ENCODE results near the gene OGFR. TPM values are rescaled to one million over a fixed set of nuclear protein-coding genes. Genes with fewer than 3 reads are reported as not detected.

The OGFR gene
- total RNA-seq, 1 donor from 2014 or later: 96.5 TPM

GRCh38 chr20:62782893-62783278 lies 21.7 kb upstream of the OGFR start:
- no peak for TF ChIP-seq EZH2 (IDR thresholded peaks at IDR 0.05; ENCODE audit: insufficient read depth, low read length)
- TF ChIP-seq, protein P1, sequence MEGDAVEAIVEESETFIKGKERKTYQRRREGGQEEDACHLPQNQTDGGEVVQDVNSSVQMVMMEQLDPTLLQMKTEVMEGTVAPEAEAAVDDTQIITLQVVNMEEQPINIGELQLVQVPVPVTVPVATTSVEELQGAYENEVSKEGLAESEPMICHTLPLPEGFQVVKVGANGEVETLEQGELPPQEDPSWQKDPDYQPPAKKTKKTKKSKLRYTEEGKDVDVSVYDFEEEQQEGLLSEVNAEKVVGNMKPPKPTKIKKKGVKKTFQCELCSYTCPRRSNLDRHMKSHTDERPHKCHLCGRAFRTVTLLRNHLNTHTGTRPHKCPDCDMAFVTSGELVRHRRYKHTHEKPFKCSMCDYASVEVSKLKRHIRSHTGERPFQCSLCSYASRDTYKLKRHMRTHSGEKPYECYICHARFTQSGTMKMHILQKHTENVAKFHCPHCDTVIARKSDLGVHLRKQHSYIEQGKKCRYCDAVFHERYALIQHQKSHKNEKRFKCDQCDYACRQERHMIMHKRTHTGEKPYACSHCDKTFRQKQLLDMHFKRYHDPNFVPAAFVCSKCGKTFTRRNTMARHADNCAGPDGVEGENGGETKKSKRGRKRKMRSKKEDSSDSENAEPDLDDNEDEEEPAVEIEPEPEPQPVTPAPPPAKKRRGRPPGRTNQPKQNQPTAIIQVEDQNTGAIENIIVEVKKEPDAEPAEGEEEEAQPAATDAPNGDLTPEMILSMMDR (IDR thresholded peaks at IDR 0.05; ENCODE audit: insufficient read depth, low read depth, low read length): no peak
- H3K27me3 Mint-ChIP-seq (ENCODE audit: low read depth, unreplicated experiment): peaks cover 26% of the 10 kb centered on the region
- no peaks in the 10 kb centered on the region for H3K36me3 Mint-ChIP-seq (ENCODE audit: low read depth, unreplicated experiment)
- Histone ChIP-seq H4K20me1 (ENCODE audit: insufficient read depth, low read length) (no peaks in the 10 kb centered on the region), H3K4me1 (ENCODE audit: insufficient read depth, low read length) (no peaks in the 10 kb centered on the region), H3K9ac (ENCODE audit: low read length) (no peak overlapping the region), H3K4me2 (ENCODE audit: low read length) (no peak overlapping the region), H2AFZ (ENCODE audit: low read depth, low read length) (no peak overlapping the region), H3K27ac (ENCODE audit: low read depth, low read length) (no peak overlapping the region), H3K27me3 (ENCODE audit: insufficient read depth, low read length) (peaks cover 2% of the 10 kb centered on the region), H3K36me3 (ENCODE audit: insufficient read depth, low read length) (no peaks in the 10 kb centered on the region), H3K9me3 (ENCODE audit: insufficient read depth, low read depth, low read length) (no peaks in the 10 kb centered on the region), H3K79me2 (ENCODE audit: insufficient read depth, low read length) (no peaks in the 10 kb centered on the region), H3K4me3 (ENCODE audit: insufficient read depth, low read depth, low read length) (no peak overlapping the region)
- DNase-seq (ENCODE audit: low read depth): no peak
- no peaks in the 10 kb centered on the region for H3K9me3 Mint-ChIP-seq (ENCODE audit: unreplicated experiment)
- peaks cover 4% of the 10 kb centered on the region for H3K4me1 Mint-ChIP-seq (ENCODE audit: low read depth, unreplicated experiment)
- no peak for FAIRE-seq
- no peak overlapping the region for H3K27ac Mint-ChIP-seq (ENCODE audit: unreplicated experiment)
- H3K4me3 Mint-ChIP-seq (ENCODE audit: unreplicated experiment): no peak overlapping the region

DNA sequence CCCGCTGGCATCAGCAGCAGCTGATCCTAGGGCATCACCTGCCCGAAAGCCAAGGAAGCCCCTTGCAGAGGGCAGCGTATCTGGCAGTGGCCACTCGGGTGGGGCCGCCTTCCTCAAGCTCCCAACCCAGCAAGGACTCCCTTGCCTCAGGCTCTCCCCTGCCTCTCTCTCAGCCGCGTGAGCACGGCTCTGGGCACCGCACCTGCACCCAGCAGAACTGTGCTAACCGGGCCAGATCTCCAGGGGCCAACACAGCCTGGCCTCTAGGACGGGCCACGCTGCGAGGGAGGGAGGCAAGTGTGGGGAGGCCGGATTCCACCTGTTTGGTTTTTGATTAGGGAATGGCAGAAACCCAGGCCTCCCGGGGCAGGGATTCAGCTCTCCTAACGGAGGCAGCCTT lies 20.1 kb upstream of the OGFR start:
- TF ChIP-seq EZH2 (IDR thresholded peaks at IDR 0.05; ENCODE audit: insufficient read depth, low read length): no peak
- TF ChIP-seq, protein P1 (IDR thresholded peaks at IDR 0.05; ENCODE audit: insufficient read depth, low read depth, low read length): no peak
- Histone ChIP-seq H3K9me3 (ENCODE audit: insufficient read depth, low read depth, low read length) (no peaks in the 10 kb centered on the region), H3K4me3 (ENCODE audit: insufficient read depth, low read depth, low read length) (no peak overlapping the region), H3K79me2 (ENCODE audit: insufficient read depth, low read length) (no peaks in the 10 kb centered on the region), H3K27ac (ENCODE audit: low read depth, low read length) (no peak overlapping the region), H3K36me3 (ENCODE audit: insufficient read depth, low read length) (no peaks in the 10 kb centered on the region), H3K4me2 (ENCODE audit: low read length) (no peak overlapping the region), H3K4me1 (ENCODE audit: insufficient read depth, low read length) (no peaks in the 10 kb centered on the region), H4K20me1 (ENCODE audit: insufficient read depth, low read length) (no peaks in the 10 kb centered on the region), H2AFZ (ENCODE audit: low read depth, low read length) (no peak overlapping the region), H3K27me3 (ENCODE audit: insufficient read depth, low read length) (peaks cover 9% of the 10 kb centered on the region), H3K9ac (ENCODE audit: low read length) (no peak overlapping the region)
- peaks cover 35% of the 10 kb centered on the region for H3K27me3 Mint-ChIP-seq (ENCODE audit: low read depth, unreplicated experiment)
- H3K4me3 Mint-ChIP-seq (ENCODE audit: unreplicated experiment): no peak overlapping the region
- DNase-seq (ENCODE audit: low read depth) (no peak), FAIRE-seq (no peak)
- no peak overlapping the region for H3K27ac Mint-ChIP-seq (ENCODE audit: unreplicated experiment)
- peaks cover 4% of the 10 kb centered on the region for H3K4me1 Mint-ChIP-seq (ENCODE audit: low read depth, unreplicated experiment)
- no peaks in the 10 kb centered on the region for H3K9me3 Mint-ChIP-seq (ENCODE audit: unreplicated experiment)
- peaks cover 3% of the 10 kb centered on the region for H3K36me3 Mint-ChIP-seq (ENCODE audit: low read depth, unreplicated experiment)

DNA sequence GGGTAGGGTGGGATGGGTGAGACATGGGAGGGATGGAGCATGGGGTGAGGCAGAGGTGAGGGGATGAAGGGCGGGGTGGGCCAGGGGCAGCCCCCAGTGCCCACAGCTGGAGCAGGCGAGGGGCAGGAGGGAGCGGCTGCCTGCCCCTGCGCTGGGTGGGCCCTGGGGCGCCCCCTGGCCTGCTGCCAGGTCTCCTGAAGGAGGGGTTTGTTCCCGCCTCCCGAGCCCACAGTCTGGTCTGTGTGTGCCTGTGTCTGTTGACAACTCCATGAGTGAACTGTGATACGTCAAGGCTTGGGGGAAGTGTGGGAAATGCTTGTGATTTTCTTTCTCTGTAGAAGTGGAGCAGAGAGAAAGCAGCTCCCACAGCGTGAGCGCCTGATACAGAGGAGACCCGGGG lies 19.2 kb upstream of the OGFR start:
- H4K20me1 ChIP-seq (ENCODE audit: insufficient read depth, low read length): no peaks in the 10 kb centered on the region
- FAIRE-seq: no peak
- H3K27ac ChIP-seq (ENCODE audit: low read depth, low read length): no peak overlapping the region
- no peak overlapping the region for H3K9ac ChIP-seq (ENCODE audit: low read length)
- no peak overlapping the region for H3K4me2 ChIP-seq (ENCODE audit: low read length)
- no peaks in the 10 kb centered on the region for H3K79me2 ChIP-seq (ENCODE audit: insufficient read depth, low read length)
- no peaks in the 10 kb centered on the region for H3K4me1 ChIP-seq (ENCODE audit: insufficient read depth, low read length)
- peaks cover 9% of the 10 kb centered on the region for H3K27me3 ChIP-seq (ENCODE audit: insufficient read depth, low read length)
- no peaks in the 10 kb centered on the region for H3K36me3 ChIP-seq (ENCODE audit: insufficient read depth, low read length)
- peaks cover 3% of the 10 kb centered on the region for H3K36me3 Mint-ChIP-seq (ENCODE audit: low read depth, unreplicated experiment)
- peaks cover 4% of the 10 kb centered on the region for H3K4me1 Mint-ChIP-seq (ENCODE audit: low read depth, unreplicated experiment)
- no peaks in the 10 kb centered on the region for H3K9me3 ChIP-seq (ENCODE audit: insufficient read depth, low read depth, low read length)
- no peaks in the 10 kb centered on the region for H3K9me3 Mint-ChIP-seq (ENCODE audit: unreplicated experiment)
- H3K4me3 ChIP-seq (ENCODE audit: insufficient read depth, low read depth, low read length): no peak overlapping the region
- no peak for TF ChIP-seq EZH2 (IDR thresholded peaks at IDR 0.05; ENCODE audit: insufficient read depth, low read length)
- TF ChIP-seq, protein P1 (IDR thresholded peaks at IDR 0.05; ENCODE audit: insufficient read depth, low read depth, low read length): no peak
- H3K4me3 Mint-ChIP-seq (ENCODE audit: unreplicated experiment): no peak overlapping the region
- no peak for DNase-seq (ENCODE audit: low read depth)
- no peak overlapping the region for H2AFZ ChIP-seq (ENCODE audit: low read depth, low read length)
- peaks cover 38% of the 10 kb centered on the region for H3K27me3 Mint-ChIP-seq (ENCODE audit: low read depth, unreplicated experiment)
- H3K27ac Mint-ChIP-seq (ENCODE audit: unreplicated experiment): no peak overlapping the region

Measured in astrocyte (in vitro differentiated cells and primary cell).